Activated CD8-positive, alpha-beta T cell treated with anti-CD3 and anti-CD28 coated beads for 36 hours (primary cell): ENCODE data around the gene ENTPD2. TPM values are rescaled to one million over a fixed set of nuclear protein-coding genes. Genes with fewer than 3 reads are reported as not detected.

Experiments used
- ATAC-seq: fragments of 200-7000 bp; cut with Tn5 transposase; one replicate; pipeline ENCODE4 v1.10.0; 2021; ENCODE audit warnings: mild to moderate bottlenecking, moderate library complexity
- CTCF ChIA-PET: fragments of 350-600 bp; sonication (Branson Sonifier 250); formaldehyde crosslinking; loops from one replicate; lab custom pipeline; 2021; ENCODE audit warnings: antibody characterized with exemption; lab: Charles Lee
- POLR2A ChIA-PET: fragments of 350-600 bp; sonication (Branson Sonifier 250); formaldehyde crosslinking; loops from one replicate; lab custom pipeline; 2021; ENCODE audit warnings: antibody characterized with exemption; lab: Charles Lee
- DNase-seq: peaks from one replicate; pipeline ENCODE4 v3.0.0-alpha.2; 2020
- H3K27ac Mint-ChIP-seq: one replicate; pipeline ENCODE4 v1.8.0; 2021; ENCODE audit warnings: mild to moderate bottlenecking, mixed read lengths
- H3K27me3 Mint-ChIP-seq: one replicate; pipeline ENCODE4 v1.8.0; 2021; ENCODE audit warnings: mixed read lengths
- H3K36me3 Mint-ChIP-seq: one replicate; pipeline ENCODE4 v1.8.0; 2021; ENCODE audit warnings: low read depth, mixed read lengths
- H3K4me1 Mint-ChIP-seq: one replicate; pipeline ENCODE4 v1.8.0; 2021; ENCODE audit warnings: low read depth, mixed read lengths
- H3K4me3 Mint-ChIP-seq: one replicate; pipeline ENCODE4 v1.8.0; 2021; ENCODE audit warnings: mild to moderate bottlenecking, moderate library complexity, mixed read lengths
- H3K9me3 Mint-ChIP-seq: one replicate; pipeline ENCODE4 v1.8.0; 2021; ENCODE audit warnings: mixed read lengths
- intact Hi-C: fragments of 100-400 bp; cut with micrococcal nuclease; formaldehyde crosslinking; loops from one replicate; pipeline ENCODE4 v1.10.0; 2022
- total RNA-seq, 2 experiments: library from RNA; stranded (reverse); gene quantifications; one replicate each; pipeline ENCODE4 v1.2.3, GENCODE V29; 2021
- TF ChIP-seq, protein P1 (sequence below): fragments of 200-600 bp; IDR thresholded peaks from one replicate; pipeline ENCODE4 v1.8.0; 2022; ENCODE audit warnings: antibody characterized with exemption, mild to moderate bottlenecking

Gene ENTPD2
- total RNA-seq, 2 experiments from 2014 or later: not detected

GRCh38 chr9:137017071-137017470 is 36.8 kb downstream of the ENTPD2 start:
- no peak for DNase-seq
- H3K4me1 Mint-ChIP-seq: no peaks in the 10 kb centered on the region
- no peaks in the 10 kb centered on the region for H3K36me3 Mint-ChIP-seq
- CTCF ChIA-PET: interaction anchor here (1.3 kb wide), 1 partner anchor 12 kb away, joined by 6 read pairs; no protein-coding TSS in a partner anchor
- ATAC-seq: no peak
- TF ChIP-seq, protein P1, sequence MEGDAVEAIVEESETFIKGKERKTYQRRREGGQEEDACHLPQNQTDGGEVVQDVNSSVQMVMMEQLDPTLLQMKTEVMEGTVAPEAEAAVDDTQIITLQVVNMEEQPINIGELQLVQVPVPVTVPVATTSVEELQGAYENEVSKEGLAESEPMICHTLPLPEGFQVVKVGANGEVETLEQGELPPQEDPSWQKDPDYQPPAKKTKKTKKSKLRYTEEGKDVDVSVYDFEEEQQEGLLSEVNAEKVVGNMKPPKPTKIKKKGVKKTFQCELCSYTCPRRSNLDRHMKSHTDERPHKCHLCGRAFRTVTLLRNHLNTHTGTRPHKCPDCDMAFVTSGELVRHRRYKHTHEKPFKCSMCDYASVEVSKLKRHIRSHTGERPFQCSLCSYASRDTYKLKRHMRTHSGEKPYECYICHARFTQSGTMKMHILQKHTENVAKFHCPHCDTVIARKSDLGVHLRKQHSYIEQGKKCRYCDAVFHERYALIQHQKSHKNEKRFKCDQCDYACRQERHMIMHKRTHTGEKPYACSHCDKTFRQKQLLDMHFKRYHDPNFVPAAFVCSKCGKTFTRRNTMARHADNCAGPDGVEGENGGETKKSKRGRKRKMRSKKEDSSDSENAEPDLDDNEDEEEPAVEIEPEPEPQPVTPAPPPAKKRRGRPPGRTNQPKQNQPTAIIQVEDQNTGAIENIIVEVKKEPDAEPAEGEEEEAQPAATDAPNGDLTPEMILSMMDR: no peak
- intact Hi-C loops: no loop called here
- H3K9me3 Mint-ChIP-seq: no peaks in the 10 kb centered on the region
- no peak overlapping the region for H3K27ac Mint-ChIP-seq
- no peaks in the 10 kb centered on the region for H3K27me3 Mint-ChIP-seq
- POLR2A ChIA-PET: no interaction called here
- H3K4me3 Mint-ChIP-seq: no peak overlapping the region

- POLR2A ChIA-PET: no interaction called here
- H3K9me3 Mint-ChIP-seq: no peaks in the 10 kb centered on the region
- intact Hi-C loops: no loop called here
- no peak for ATAC-seq
- TF ChIP-seq, protein P1: no peak
- H3K27ac Mint-ChIP-seq: no peak overlapping the region
- no peaks in the 10 kb centered on the region for H3K27me3 Mint-ChIP-seq
- CTCF ChIA-PET: interaction anchor here (1.3 kb wide), 1 partner anchor 13 kb away, joined by 6 read pairs; no protein-coding TSS in a partner anchor
- no peak for DNase-seq
- no peaks in the 10 kb centered on the region for H3K36me3 Mint-ChIP-seq
- no peaks in the 10 kb centered on the region for H3K4me1 Mint-ChIP-seq
- no peak overlapping the region for H3K4me3 Mint-ChIP-seq
These were observed 37.4 kb downstream of the ENTPD2 start for GRCh38 chr9:137016436-137016835.

DNA sequence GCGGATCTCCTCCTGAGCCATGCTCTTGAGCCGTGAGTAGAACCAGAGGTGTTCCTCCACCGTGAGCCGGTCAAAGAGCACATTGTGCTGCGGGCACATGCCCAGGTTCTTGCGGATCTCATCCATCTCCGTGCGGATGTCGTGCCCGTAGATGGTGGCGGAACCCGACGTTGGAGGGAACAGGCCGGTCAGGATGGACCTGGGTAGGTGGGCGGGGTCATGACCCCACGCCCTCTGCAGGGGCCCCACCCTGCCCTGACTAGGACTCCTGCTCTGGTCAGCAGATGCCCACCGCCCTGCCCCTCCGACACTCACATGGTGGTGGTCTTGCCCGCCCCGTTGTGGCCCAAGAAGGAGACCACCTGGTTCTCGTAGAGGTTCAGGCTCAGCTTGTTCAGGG is 37.9 kb downstream of the ENTPD2 start:
- CTCF ChIA-PET: no interaction called here
- no peak overlapping the region for H3K4me3 Mint-ChIP-seq
- intact Hi-C loops: no loop called here
- no peaks in the 10 kb centered on the region for H3K27me3 Mint-ChIP-seq
- ATAC-seq: no peak
- H3K36me3 Mint-ChIP-seq: no peaks in the 10 kb centered on the region
- TF ChIP-seq, protein P1: no peak
- no peaks in the 10 kb centered on the region for H3K4me1 Mint-ChIP-seq
- H3K27ac Mint-ChIP-seq: no peak overlapping the region
- H3K9me3 Mint-ChIP-seq: no peaks in the 10 kb centered on the region
- POLR2A ChIA-PET: no interaction called here
- no peak for DNase-seq

DNA sequence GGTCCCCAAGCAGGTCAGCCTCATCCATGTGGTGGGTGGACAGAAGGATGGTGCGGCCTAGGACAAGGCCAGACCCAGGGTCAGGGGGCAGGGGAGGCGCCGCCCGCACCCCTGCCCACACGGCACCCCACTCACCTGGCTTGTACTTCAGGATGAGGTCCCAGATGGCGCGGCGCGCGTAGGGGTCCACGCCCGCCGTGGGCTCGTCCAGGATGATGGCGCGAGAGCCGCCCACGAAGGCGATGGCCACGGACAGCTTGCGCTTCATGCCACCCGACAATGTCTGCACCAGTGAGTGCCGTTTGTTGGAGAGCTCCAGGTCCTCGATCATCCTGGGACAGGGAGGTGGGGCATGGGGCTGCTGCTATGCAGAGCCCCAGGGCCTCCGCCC is 38.3 kb downstream of the ENTPD2 start:
- intact Hi-C loops: no loop called here
- H3K27ac Mint-ChIP-seq: no peak overlapping the region
- no peaks in the 10 kb centered on the region for H3K36me3 Mint-ChIP-seq
- ChIA-PET POLR2A (no interaction called here), CTCF (no interaction called here)
- no peak overlapping the region for H3K4me3 Mint-ChIP-seq
- DNase-seq (no peak), ATAC-seq (no peak)
- TF ChIP-seq, protein P1: no peak
- no peaks in the 10 kb centered on the region for H3K9me3 Mint-ChIP-seq
- no peaks in the 10 kb centered on the region for H3K4me1 Mint-ChIP-seq
- no peaks in the 10 kb centered on the region for H3K27me3 Mint-ChIP-seq

- Mint-ChIP-seq H3K27me3 (no peaks in the 10 kb centered on the region), H3K9me3 (no peaks in the 10 kb centered on the region), H3K4me3 (no peak overlapping the region), H3K36me3 (no peaks in the 10 kb centered on the region), H3K27ac (no peak overlapping the region), H3K4me1 (no peaks in the 10 kb centered on the region)
- DNase-seq: no peak
- intact Hi-C loops: no loop called here
- no peak for ATAC-seq
- CTCF ChIA-PET: no interaction called here
- POLR2A ChIA-PET: no interaction called here
- TF ChIP-seq, protein P1: no peak
These were observed 38.9 kb downstream of the ENTPD2 start for GRCh38 chr9:137014776-137015539.
